Sigmoid colon (tissue), 7 donors: ENCODE results near the gene CLDN7. TPM values are rescaled to one million over a fixed set of nuclear protein-coding genes. Genes with fewer than 3 reads are reported as not detected.

Source experiments
- DNase-seq: peaks from one replicate; pipeline ENCODE4 v3.0.0-alpha.2; 2019
- H3K27ac ChIP-seq, 4 donors: fragments of 200-600 bp; sonication (generic); one replicate each; pipeline ENCODE4 v1.5.1; 2016 to 2019; ENCODE audit warnings: mild to moderate bottlenecking in 1 of 4
- H3K27me3 ChIP-seq, 3 donors: fragments of 200-600 bp; sonication (generic); one replicate each; pipeline ENCODE4 v1.5.1; 2019; ENCODE audit warnings: mild to moderate bottlenecking in 1 of 3
- H3K36me3 ChIP-seq, 4 donors: fragments of 200-600 bp; sonication (generic); one replicate each; pipeline ENCODE4 v1.5.1; 2016 to 2019
- H3K4me1 ChIP-seq, 4 donors: fragments of 200-600 bp; sonication (generic); one replicate each; pipeline ENCODE4 v1.5.1; 2017 to 2019
- H3K4me3 ChIP-seq, 4 donors: fragments of 200-600 bp; sonication (generic); one replicate each; pipeline ENCODE4 v1.5.1; 2017 to 2019; ENCODE audit warnings: mild to moderate bottlenecking in 2 of 4, moderate library complexity in 1 of 4
- H3K9me3 ChIP-seq, 4 donors: fragments of 200-600 bp in 3 of 4; sonication (generic) in 3 of 4; one replicate each; pipeline versions ENCODE4 v1.5.1 to v1.6.1; 2013 to 2019
- CTCF ChIP-seq, 4 experiments: fragments of 450-650 bp in 3 of 4; fragments of 200-600 bp in 1 of 4; IDR thresholded peaks; one replicate each; pipeline ENCODE4 v1.5.1; 2016 to 2019; ENCODE audit warnings: antibody characterized with exemption in 4 of 4, mild to moderate bottlenecking in 3 of 4, moderate library complexity in 2 of 4
- EP300 ChIP-seq, 4 donors: sonication (generic); formaldehyde crosslinking; IDR thresholded peaks; one replicate each; pipeline ENCODE4 v1.6.1; 2017; ENCODE audit warnings: antibody characterized with exemption in 4 of 4
- POLR2A ChIP-seq, 2 donors: fragments of 450-650 bp; IDR thresholded peaks; one replicate each; pipeline ENCODE4 v1.6.1; 2016; ENCODE audit warnings: antibody characterized with exemption in 2 of 2, mild to moderate bottlenecking in 2 of 2, moderate library complexity in 2 of 2
- POLR2AphosphoS5 ChIP-seq, 4 donors: sonication (generic); formaldehyde crosslinking; IDR thresholded peaks; one replicate each; pipeline ENCODE4 v1.6.1; 2017; ENCODE audit warnings: antibody characterized with exemption in 4 of 4
- WGBS, 2 donors: extraction: QIAGEN DNeasy Blood & Tissue Kit; methylation state at CpG; one replicate each; pipeline ENCODE4 v1.1.7; 2013; 5-methylcytosine and 5-hydroxymethylcytosine counted together
- intact Hi-C: fragments of 100-400 bp; cut with DNase I; formaldehyde crosslinking; loops from one replicate; pipeline ENCODE4 v1.15.1; 2023
- polyA plus RNA-seq, 3 donors: library from polyadenylated mRNA; stranded (reverse); fragments of 200-250 nt; gene quantifications; one replicate each; pipeline ENCODE4 v1.2.3, GENCODE V29; 2013
- total RNA-seq, 4 donors: library from RNA; depleted of rRNA; stranded (reverse); fragments of >200 nt; gene quantifications; one replicate each; pipeline ENCODE4 v1.1.0, GENCODE V29; 2016
- donor health status: healthy with polysubstance abuse.
- donor health status: Bipolar disorder and iron deficiency.
- donor health status: healthy.

Gene CLDN7
- total and polyA plus RNA-seq, 7 donors = 1.1 to 963 (median 91.7) TPM; not detected in 1

DNA sequence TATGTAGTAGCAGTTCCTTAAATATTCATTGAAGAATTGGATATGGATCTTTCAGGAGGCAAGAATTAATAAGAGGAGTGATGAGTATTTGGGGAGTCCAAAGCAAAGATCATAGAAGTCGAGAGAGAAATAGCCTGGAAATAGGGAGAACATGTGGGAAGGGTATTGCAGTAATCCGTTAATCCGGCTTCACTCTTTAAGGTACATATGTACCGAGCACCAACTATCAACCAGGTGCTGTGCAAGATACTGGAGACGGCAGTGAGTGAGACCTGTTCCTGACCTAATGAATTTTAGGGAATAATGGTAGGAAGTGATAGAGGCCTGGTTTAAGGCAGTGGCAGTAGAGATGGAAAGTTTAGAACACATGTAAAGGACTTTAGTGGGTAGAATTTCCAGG is 9.2 kb downstream of the CLDN7 start:
- peak overlapping the region; percentile 79 to 99 (median 88) for H3K4me3 ChIP-seq

GRCh38 chr17:7252176-7253043 is 9.9 kb downstream of the CLDN7 start, which contains the start of gene ELP5:
Gene ELP5 (plus strand): TSS chr17:7252215. CDS start chr17:7252551, 336 bp downstream.
- H3K36me3 ChIP-seq = peaks cover 5 to 35% (median 22%) of the 10 kb centered on the region in 4 donors
- H3K9me3 ChIP-seq = no peaks in the 10 kb centered on the region
- H3K4me3 ChIP-seq = peak within 1 kb of the TSS; percentile 79 to 99 (median 88)
- WGBS, 2 donors = 0 to 1% methylated on average over 55 of the region's 55 CpGs
- intact Hi-C loops = loop anchor here (2.0 to 10.0 kb wide), 2 partner anchors 28 to 312 kb away; partner anchors contain the start of genes SENP3 and SLC2A4
- TF ChIP-seq CTCF (IDR thresholded peaks at IDR 0.05) (no peak), POLR2AphosphoS5 (IDR thresholded peaks at IDR 0.05) (peak; percentile 42 to 82 (median 76)), EP300 (IDR thresholded peaks at IDR 0.05) (peak in 2 of 4 donors; percentile 38 to 41)
- peaks cover 0 to 43% (median 35%) of the 10 kb centered on the region in 4 donors for H3K4me1 ChIP-seq
- H3K27me3 ChIP-seq = no peaks in the 10 kb centered on the region
- peak within 1 kb of the TSS; percentile 97 to 99 (median 98) for H3K27ac ChIP-seq
- DNase-seq = peak; percentile 97

More for the DNA sequence above, 9.2 kb downstream of the CLDN7 start:
- 34 to 77% methylated on average over 5 of the region's 5 CpGs for WGBS, 2 donors
- TF ChIP-seq EP300 (IDR thresholded peaks at IDR 0.05) (no peak), POLR2A (IDR thresholded peaks at IDR 0.05) (no peak), CTCF (IDR thresholded peaks at IDR 0.05) (no peak), POLR2AphosphoS5 (IDR thresholded peaks at IDR 0.05) (no peak)
- Histone ChIP-seq H3K36me3 (peaks cover 5 to 41% (median 28%) of the 10 kb centered on the region in 4 donors), H3K9me3 (no peaks in the 10 kb centered on the region), H3K4me1 (peaks cover 0 to 43% (median 35%) of the 10 kb centered on the region in 4 donors), H3K27me3 (no peaks in the 10 kb centered on the region), H3K27ac (peak overlapping the region; percentile 97 to 99 (median 98))
- no peak for DNase-seq
- intact Hi-C loops = loop anchor here (2.0 to 10.0 kb wide), 2 partner anchors 28 to 312 kb away; partner anchors contain the start of genes SENP3 and SLC2A4

DNA sequence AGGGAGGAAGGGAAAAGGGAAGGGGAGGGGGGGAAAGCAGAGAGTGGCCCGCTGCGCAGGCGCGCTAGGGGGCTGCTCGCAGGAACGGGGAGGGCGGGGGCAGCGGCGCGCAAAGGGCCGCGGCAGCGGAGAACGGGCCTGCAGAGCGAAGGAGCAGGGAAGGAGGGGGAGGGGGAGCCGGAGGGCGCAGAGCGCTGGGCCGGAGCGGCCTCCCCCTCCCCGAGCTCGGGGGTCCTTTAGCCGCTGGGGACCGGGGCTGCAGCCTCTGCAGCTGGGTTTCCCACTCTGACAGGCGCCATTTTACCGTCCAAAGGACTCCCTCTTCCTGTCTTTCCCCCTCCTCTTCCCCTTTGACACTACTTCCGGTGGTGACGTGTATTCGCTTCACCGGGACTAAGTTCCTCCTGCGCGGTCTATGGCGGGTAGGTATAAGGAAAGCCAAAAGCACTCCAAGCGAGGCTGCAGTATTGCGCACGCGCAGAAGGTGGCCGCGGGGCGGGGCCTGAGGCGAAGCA is 10.6 kb downstream of the CLDN7 start, which contains the start of gene CTDNEP1:
Gene CTDNEP1, minus strand, starts transcription at position 74 of the 515 bp plus-strand sequence. CDS start 438 bp downstream, outside the sequence.
- TF ChIP-seq EP300 (IDR thresholded peaks at IDR 0.05) (peak in 1 of 4 donors; percentile 16), CTCF (IDR thresholded peaks at IDR 0.05) (no peak), POLR2A (IDR thresholded peaks at IDR 0.05) (peak in 1 of 2 donors; percentile 51), POLR2AphosphoS5 (IDR thresholded peaks at IDR 0.05) (peak; percentile 46 to 80 (median 71))
- DNase-seq = peak; percentile 99
- H3K36me3 ChIP-seq = peaks cover 5 to 30% (median 22%) of the 10 kb centered on the region in 4 donors
- peak within 1 kb of the TSS; percentile 79 to 99 (median 88) for H3K4me3 ChIP-seq
- intact Hi-C loops = loop anchor here (2.0 to 10.0 kb wide), 3 partner anchors 29 to 313 kb away; partner anchors contain the start of genes SENP3 and SLC2A4
- no peaks in the 10 kb centered on the region for H3K9me3 ChIP-seq
- H3K27ac ChIP-seq = peak within 1 kb of the TSS; percentile 97 to 99 (median 98)
- 0 to 1% methylated on average over 41 of the region's 41 CpGs for WGBS, 2 donors
- no peaks in the 10 kb centered on the region for H3K27me3 ChIP-seq
- H3K4me1 ChIP-seq = peaks cover 0 to 43% (median 35%) of the 10 kb centered on the region in 4 donors

DNA sequence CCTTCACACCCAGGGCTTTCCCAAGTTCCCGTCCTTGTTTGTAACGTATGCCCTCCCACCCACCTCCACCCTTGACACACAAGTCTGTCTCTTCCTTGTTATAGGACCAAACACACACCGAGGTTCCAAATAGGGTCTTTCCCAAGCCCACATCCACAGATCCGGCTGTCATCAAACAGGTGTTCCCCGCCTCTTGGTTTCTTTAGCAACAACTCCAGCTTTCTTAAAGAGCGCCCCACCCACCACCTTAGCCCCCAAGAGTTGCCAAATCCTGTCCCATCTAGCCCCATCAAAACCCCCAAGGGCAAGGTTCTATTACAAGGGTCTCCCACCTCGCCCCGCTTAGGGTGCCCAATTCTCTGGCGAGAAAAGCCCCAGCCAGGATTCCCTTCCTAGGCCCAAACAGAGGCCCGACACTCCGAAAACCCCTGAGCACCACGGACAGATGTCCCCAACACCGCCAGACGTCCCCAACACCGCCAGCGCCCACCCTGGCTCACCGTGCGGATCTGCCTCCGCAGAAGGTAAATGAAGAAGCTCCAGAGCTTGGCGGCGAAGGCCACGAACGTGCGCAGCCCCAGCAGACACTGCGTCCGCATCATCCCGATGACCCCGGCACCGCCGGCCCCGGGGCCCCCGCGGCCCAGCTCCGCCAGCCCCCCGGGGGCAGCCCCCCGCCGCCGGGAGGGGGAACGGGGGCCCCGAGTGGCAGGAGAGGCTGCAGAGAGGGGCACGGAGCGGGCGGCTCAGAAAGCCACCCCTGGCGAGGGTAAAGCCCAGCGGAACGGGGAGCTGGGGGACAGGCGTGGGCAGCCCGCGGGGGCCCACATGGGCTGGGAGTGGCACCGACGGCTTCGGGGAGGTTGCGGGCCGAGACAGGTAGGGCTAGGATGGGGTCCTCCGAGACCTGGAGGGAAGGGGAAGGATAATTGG is 11.3 kb downstream of the CLDN7 start:
- H3K27ac ChIP-seq = peak overlapping the region; percentile 97 to 99 (median 98)
- H3K4me1 ChIP-seq = peaks cover 0 to 43% (median 35%) of the 10 kb centered on the region in 4 donors
- intact Hi-C loops = loop anchor here (2.0 to 10.0 kb wide), 2 partner anchors 46 to 314 kb away; partner anchors contain the start of gene SENP3
- no peaks in the 10 kb centered on the region for H3K9me3 ChIP-seq
- TF ChIP-seq POLR2AphosphoS5 (IDR thresholded peaks at IDR 0.05) = no peak
- TF ChIP-seq EP300 (IDR thresholded peaks at IDR 0.05) = no peak
- TF ChIP-seq CTCF (IDR thresholded peaks at IDR 0.05) = no peak
- TF ChIP-seq POLR2A (IDR thresholded peaks at IDR 0.05) = no peak
- H3K27me3 ChIP-seq = no peaks in the 10 kb centered on the region
- no peak for DNase-seq
- 1% methylated on average over 55 of the region's 55 CpGs for WGBS, 2 donors
- H3K4me3 ChIP-seq = peak overlapping the region; percentile 79 to 99 (median 88)
- H3K36me3 ChIP-seq = peaks cover 8 to 30% (median 28%) of the 10 kb centered on the region in 4 donors
